RWPE1 (cell line): ENCODE data around the gene CADM4.

ENCODE experiments used
- CTCF ChIA-PET: fragments of 350-600 bp; sonication (Branson Sonifier 250); formaldehyde crosslinking; extraction: SDS; loops from one replicate; lab custom pipeline; 2021; lab: Yijun Ruan, JAX
- POLR2A ChIA-PET: fragments of 400-600 bp; formaldehyde crosslinking; extraction: SDS; loops from one replicate; lab custom pipeline; 2020; ENCODE audit warnings: antibody characterized with exemption; ENCODE audit not compliant: low non-redundant PET; lab: Yijun Ruan, JAX
- DNase-seq: peaks from one replicate; pipeline ENCODE4 v3.0.0; 2012; ENCODE audit warnings: low spot score
- H3K27ac ChIP-seq: fragments of 450-650 bp; 2 replicates; pipeline ENCODE4 v1.5.1; 2017
- CTCF ChIP-seq: fragments of 450-650 bp; conservative IDR thresholded peaks from 2 replicates; pipeline ENCODE4 v1.5.1; 2017; ENCODE audit warnings: low read depth, mild to moderate bottlenecking

CADM4 gene

GRCh38 chr19:43681821-43682220, 42.2 kb upstream of the CADM4 start:
- ChIA-PET POLR2A (no interaction called here), CTCF (no interaction called here)
- H3K27ac ChIP-seq: no peak overlapping the region
- no peak for DNase-seq
- no peak for TF ChIP-seq CTCF

GRCh38 chr19:43678512-43679261, 39.0 kb upstream of the CADM4 start:
- TF ChIP-seq CTCF: no peak
- POLR2A ChIA-PET: no interaction called here
- CTCF ChIA-PET: interaction anchor here (1.6 kb wide), 1 partner anchor 67 kb away, joined by 5 read pairs; no protein-coding TSS in a partner anchor
- no peak for DNase-seq
- no peak overlapping the region for H3K27ac ChIP-seq

- TF ChIP-seq CTCF: no peak
- DNase-seq: no peak
- ChIA-PET CTCF (no interaction called here), POLR2A (no interaction called here)
- H3K27ac ChIP-seq: peak overlapping the region; percentile 63
Observed at GRCh38 chr19:43675906-43676305, 36.3 kb upstream of the CADM4 start.

GRCh38 chr19:43675269-43675879, 35.7 kb upstream of the CADM4 start:
- CTCF ChIA-PET: no interaction called here
- H3K27ac ChIP-seq: peak overlapping the region; percentile 63
- peak; percentile 90 for DNase-seq

GRCh38 chr19:43674596-43674995, 34.9 kb upstream of the CADM4 start:
- TF ChIP-seq CTCF: no peak
- ChIA-PET POLR2A (interaction anchor here (0.6 kb wide), 1 partner anchor 78 kb away, joined by 7 read pairs; no protein-coding TSS in a partner anchor), CTCF (no interaction called here)
- no peak for DNase-seq
- peak overlapping the region; percentile 63 for H3K27ac ChIP-seq

More at GRCh38 chr19:43675269-43675879, 35.7 kb upstream of the CADM4 start:
- no peak for TF ChIP-seq CTCF
- POLR2A ChIA-PET: interaction anchor here (0.6 kb wide), 1 partner anchor 77 kb away, joined by 7 read pairs; no protein-coding TSS in a partner anchor

- TF ChIP-seq CTCF: no peak
- H3K27ac ChIP-seq: peak overlapping the region; percentile 63
- no peak for DNase-seq
- ChIA-PET CTCF (interaction anchor here (0.6 kb wide), 1 partner anchor 119 kb away, joined by 4 read pairs; no protein-coding TSS in a partner anchor), POLR2A (no interaction called here)
Observed at GRCh38 chr19:43674183-43674582, 34.5 kb upstream of the CADM4 start.
